NCI-H1436 (cell line): ENCODE data around the gene SLC24A3.
A peak's percentile ranks its signal among the peaks of the same experiment; 100 is the strongest.

ENCODE experiments used
- DNase-seq: peaks from one replicate; lab custom pipeline; 2025; lab: John Stamatoyannopoulos, UW

SLC24A3 gene

DNA sequence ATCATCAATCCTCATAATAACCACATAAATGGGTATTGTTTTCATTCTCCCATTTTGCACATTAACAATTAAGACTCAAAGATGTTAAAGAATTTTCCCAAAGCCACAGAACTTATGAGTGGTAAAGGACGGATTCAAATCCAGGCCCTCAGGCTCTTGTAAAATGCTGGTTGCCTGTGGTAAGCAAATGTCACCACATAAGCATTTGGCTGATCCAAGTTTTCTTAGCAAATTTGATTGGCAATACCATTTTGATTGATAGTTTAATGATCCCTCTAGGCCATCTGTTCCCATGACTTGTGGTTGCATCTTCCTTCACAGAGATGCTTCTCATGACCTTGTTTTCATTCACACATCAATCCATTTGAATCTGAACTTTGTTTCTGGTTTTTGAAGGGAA lies 293.6 kb downstream of the SLC24A3 start:
- DNase-seq: no peak

DNA sequence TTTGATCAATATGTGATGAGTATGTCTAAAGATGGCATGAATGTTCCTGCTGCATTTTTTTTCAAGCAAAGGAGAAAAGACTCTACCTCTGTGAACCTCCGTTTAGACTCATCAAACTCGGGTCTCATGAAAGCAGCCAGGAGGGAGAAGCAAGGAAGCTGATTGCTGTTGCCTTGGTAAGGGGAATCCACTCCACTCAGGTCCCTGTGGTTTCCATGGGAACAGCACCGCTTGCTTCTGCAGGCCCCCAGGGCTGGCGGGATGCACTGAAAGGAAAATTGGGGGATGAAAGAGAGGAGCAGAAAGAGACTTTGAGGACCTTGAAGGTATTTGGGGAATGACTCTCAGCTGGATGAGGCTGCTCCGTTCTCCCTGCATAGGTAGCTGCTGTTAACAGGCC lies 296.0 kb downstream of the SLC24A3 start:
- DNase-seq: peak; percentile 42

DNA sequence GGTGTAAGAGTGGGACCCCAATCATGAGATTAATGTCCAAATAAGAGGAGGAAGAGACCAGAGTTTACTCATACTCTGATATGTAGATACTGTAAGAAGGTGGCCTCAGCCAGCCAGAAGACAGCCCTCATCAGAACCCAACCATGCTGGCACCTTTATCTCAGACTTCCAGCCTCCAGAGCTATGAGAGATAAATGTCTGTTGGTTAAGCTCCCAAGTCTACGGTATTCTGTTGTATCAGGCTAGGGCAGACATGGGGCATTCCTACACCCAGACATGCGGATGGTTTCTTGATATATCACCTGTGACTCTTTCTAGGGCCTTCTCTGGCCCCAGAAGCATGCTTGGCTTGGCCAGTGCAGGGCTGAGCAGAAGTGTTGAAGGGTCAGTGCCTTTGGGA lies 298.2 kb downstream of the SLC24A3 start:
- DNase-seq: no peak

- no peak for DNase-seq
These were observed 299.5 kb downstream of the SLC24A3 start for GRCh38 chr20:19511931-19512330.

- no peak for DNase-seq
These were observed 300.6 kb downstream of the SLC24A3 start for GRCh38 chr20:19512886-19513677.

GRCh38 chr20:19515074-19515473 lies 302.6 kb downstream of the SLC24A3 start:
- no peak for DNase-seq

DNA sequence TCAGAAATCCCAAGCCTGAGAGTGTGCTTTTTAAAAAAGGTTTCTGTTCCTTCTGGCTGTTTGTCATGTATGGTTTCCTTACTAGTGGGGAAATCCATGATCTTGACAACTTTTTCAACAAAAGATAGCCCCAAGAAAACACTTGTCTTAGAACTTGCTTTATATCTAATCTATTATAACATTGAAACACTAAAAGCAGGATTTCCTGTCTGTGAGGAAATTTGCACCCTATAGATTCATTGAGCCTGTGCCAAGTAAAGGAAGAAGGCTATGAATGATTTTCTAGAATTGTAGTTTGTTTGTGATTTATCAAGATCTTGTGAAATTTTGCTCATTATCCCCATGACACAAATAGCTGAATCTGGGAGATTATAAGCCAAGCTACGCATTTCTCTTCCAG lies 307.0 kb downstream of the SLC24A3 start:
- no peak for DNase-seq

DNA sequence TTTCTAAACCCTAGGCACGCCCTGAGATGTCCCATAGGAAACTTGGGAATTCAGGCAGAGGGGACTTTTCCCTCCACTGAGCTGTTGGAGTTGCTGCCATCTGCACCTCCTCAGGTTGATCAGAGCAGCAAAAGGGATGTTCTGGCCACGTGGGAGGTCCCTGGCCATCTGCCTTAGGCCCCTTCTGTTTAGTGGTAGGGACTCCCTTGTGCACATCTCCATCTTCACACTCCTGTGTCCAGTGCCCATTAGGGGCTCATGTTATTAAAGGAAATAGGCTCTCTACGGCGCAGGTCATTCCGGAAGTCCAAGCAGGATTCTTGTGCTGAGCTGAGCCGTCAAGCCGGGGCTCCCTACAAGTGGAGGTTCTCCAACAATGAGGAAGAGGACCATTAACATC lies 307.8 kb downstream of the SLC24A3 start:
- no peak for DNase-seq

DNA sequence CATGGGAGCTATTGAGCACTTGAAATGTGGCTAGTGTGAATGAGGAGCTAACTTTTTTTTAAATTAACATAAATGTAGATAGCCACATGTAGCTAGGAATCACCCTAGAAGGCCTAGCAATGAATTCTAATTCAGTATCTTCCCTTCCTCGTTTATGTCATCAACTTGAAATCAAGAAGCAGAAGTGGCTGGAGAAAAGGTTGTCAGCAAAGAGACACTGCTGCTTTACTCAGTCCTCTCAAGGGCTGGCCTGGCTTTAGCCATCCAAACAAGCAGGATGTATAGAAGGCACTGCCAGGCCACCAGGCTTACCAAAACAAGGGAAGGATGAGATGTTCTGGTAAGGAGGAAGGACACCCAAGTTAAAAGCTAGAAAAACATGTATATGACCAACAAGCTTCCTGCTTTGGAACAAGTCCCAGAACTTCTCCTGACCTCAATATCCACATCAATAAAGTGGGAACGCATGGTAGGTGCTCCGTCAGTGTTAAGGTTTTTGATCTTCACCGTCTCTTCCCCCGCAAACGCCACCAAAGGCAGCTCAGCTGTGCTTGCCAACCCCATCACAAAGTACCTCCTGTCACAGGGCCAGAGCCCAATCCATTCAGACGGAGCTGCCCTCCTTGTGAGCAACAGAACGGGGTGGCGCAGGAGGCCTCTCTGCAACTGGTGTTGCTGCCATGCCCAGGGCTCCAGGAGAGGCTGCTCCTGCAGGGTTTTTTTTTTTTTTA lies 309.8 kb downstream of the SLC24A3 start:
- DNase-seq: no peak

DNA sequence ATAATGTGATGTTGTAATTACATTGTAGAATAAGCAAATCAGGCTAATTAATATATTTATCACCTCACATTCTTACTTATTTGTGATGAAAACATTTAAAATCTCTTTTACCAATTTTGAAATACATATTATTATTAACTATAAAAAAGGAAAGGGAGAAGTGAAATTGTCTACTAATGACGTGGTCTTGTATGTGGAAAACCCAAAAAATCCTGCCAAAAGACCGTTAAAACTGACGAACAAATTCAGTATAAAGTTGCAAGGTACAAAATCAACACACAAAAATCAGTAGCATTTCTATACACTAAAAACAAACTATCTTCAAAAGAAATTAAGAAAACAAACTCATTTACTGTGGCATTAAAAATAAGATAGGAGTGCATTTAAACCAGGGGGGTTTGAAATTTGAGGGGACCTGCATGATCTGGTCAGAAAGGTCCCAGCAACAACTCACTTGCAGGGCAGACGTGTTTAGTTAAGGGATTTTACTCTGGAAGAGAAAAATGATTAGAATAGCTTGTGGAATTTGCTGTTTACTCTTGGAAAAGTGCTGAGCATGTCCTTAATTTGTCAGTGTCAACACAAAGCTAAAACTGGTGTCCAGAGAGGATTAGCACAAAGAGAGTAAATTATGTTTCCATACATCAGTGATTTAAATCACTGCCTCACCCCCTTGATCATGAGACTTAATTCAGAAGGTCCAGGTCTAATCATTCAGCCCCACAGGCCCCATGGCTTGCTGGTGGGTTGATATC lies 310.6 kb downstream of the SLC24A3 start:
- no peak for DNase-seq

GRCh38 chr20:19524691-19525090 lies 312.2 kb downstream of the SLC24A3 start:
- no peak for DNase-seq

- no peak for DNase-seq
These were observed 315.1 kb downstream of the SLC24A3 start for GRCh38 chr20:19527509-19527908.

GRCh38 chr20:19528286-19529030 lies 316.0 kb downstream of the SLC24A3 start:
- DNase-seq: no peak

DNA sequence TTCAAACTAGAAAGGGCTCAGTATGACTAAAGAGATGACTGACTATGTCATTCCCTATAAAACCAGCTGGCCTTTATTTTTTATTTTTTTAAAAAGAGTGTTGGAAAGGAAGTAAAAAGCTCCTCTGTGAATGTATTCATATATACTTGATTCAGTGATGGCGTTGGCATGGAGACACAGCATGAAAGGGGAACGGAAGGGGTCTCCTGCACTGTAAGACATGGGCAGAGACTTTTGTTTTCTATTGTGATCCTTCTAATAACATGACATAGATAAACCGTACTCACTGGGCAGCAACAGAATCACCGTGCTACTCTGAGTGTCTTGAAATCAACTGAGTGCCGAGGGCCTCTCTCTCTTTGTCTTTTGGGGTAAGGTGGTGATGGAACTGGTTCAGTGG lies 317.6 kb downstream of the SLC24A3 start:
- DNase-seq: no peak

GRCh38 chr20:19531446-19531845 lies 319.0 kb downstream of the SLC24A3 start:
- no peak for DNase-seq

- DNase-seq: no peak
These were observed 326.1 kb downstream of the SLC24A3 start for GRCh38 chr20:19538556-19538955.

DNA sequence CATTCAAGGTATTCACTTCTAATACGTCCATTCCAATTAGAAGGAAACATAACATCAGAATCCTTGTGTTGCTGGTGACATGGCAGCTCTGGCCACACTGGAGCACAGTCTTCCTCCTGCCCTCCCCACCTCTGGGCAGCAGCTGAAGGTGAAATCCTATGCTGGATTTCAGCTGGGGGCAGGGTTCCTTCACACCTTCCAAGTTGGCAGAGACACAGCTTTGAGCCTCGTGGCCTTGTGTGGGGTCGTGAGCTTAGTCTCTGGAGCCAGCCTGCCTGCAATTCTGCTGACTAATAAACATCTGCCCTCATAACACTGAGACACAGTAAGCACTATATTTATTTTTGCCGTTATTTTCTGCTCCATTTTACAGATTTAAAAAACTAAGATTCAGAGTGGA lies 326.7 kb downstream of the SLC24A3 start:
- DNase-seq: no peak

GRCh38 chr20:19540392-19540791 lies 327.9 kb downstream of the SLC24A3 start:
- DNase-seq: no peak

- DNase-seq: no peak
These were observed 330.7 kb downstream of the SLC24A3 start for GRCh38 chr20:19543101-19543500.

- no peak for DNase-seq
These were observed 332.2 kb downstream of the SLC24A3 start for GRCh38 chr20:19544684-19545083.

- DNase-seq: no peak
These were observed 334.2 kb downstream of the SLC24A3 start for GRCh38 chr20:19546648-19547047.

GRCh38 chr20:19547547-19547946 lies 335.1 kb downstream of the SLC24A3 start:
- DNase-seq: no peak
